B cell (primary cell): ENCODE data around the gene MPST. TPM values are rescaled to one million over a fixed set of nuclear protein-coding genes. Genes with fewer than 3 reads are reported as not detected.

Experiments used
- ATAC-seq: fragments of 200-7000 bp; cut with Tn5 transposase; one replicate; pipeline ENCODE4 v1.10.0; 2021; ENCODE audit warnings: low read depth, mild to moderate bottlenecking, moderate number of reproducible peaks, moderate library complexity
- CTCF ChIA-PET: fragments of 350-600 bp; sonication (Branson Sonifier 250); formaldehyde crosslinking; loops from one replicate; lab custom pipeline; 2021; ENCODE audit warnings: antibody characterized with exemption, inconsistent platforms; lab: Charles Lee
- POLR2A ChIA-PET: fragments of 350-600 bp; sonication (Branson Sonifier 250); formaldehyde crosslinking; loops from one replicate; lab custom pipeline; 2021; ENCODE audit warnings: antibody characterized with exemption; lab: Charles Lee
- DNase-seq: peaks from one replicate; pipeline ENCODE4 v3.0.0; 2013
- H2AFZ ChIP-seq: 2 replicates; pipeline ENCODE4 v1.6.1; 2012; ENCODE audit warnings: mild to moderate bottlenecking, low read depth, low read length; ENCODE audit not compliant: insufficient read depth, poor library complexity, severe bottlenecking
- H3K27ac ChIP-seq, 2 donors: 1 replicate in 1 of 2; 2 replicates in 1 of 2; pipeline ENCODE4 v1.5.1; 2012 to 2013; ENCODE audit warnings: low read length in 2 of 2, mild to moderate bottlenecking in 2 of 2, moderate library complexity in 1 of 2
- H3K27me3 ChIP-seq, 4 experiments: fragments of 200-600 bp in 1 of 4; sonication (generic) in 1 of 4; replicated peaks in 1 of 4; 1 replicate in 2 of 4; 2 replicates in 2 of 4; pipeline versions ENCODE4 v1.6.1 to v1.7.0; 2013 to 2016; ENCODE audit warnings: low read length in 3 of 4, mild to moderate bottlenecking in 2 of 4, mixed read lengths in 1 of 4, moderate library complexity in 1 of 4; ENCODE audit not compliant: insufficient read depth in 4 of 4, control insufficient read depth in 3 of 4; ENCODE audit errors: control extremely low read depth in 1 of 4
- H3K36me3 ChIP-seq, 2 experiments: replicated peaks in 1 of 2; 1 replicate in 1 of 2; 2 replicates in 1 of 2; pipeline versions ENCODE4 v1.6.1 to v1.7.1; 2013; ENCODE audit warnings: low read length in 1 of 2; ENCODE audit not compliant: insufficient read depth in 2 of 2, control insufficient read depth in 1 of 2; ENCODE audit errors: control extremely low read depth in 1 of 2, extremely low read depth in 1 of 2
- H3K4me1 ChIP-seq, 2 donors: fragments of 200-600 bp in 1 of 2; sonication (generic) in 1 of 2; 1 replicate in 1 of 2; 2 replicates in 1 of 2; pipeline versions ENCODE4 v1.5.1 to v1.6.1; 2013 to 2017; ENCODE audit warnings: low read length in 2 of 2; ENCODE audit not compliant: control insufficient read depth in 2 of 2, insufficient read depth in 2 of 2
- H3K4me2 ChIP-seq: replicated peaks from 2 replicates; pipeline ENCODE3; 2012; ENCODE audit warnings: mild to moderate bottlenecking, low read depth, low read length; ENCODE audit not compliant: poor library complexity, severe bottlenecking
- H3K4me3 ChIP-seq, 5 experiments: fragments of 200-600 bp in 1 of 5; sonication (generic) in 1 of 5; 1 replicate in 3 of 5; 2 replicates in 2 of 5; pipeline versions ENCODE4 v1.5.1 to v1.7.0; 2011 to 2016; ENCODE audit warnings: low read length in 4 of 5, mild to moderate bottlenecking in 4 of 5, low read depth in 2 of 5, control low read depth in 1 of 5, moderate library complexity in 1 of 5; ENCODE audit not compliant: insufficient read depth in 1 of 5; ENCODE audit errors: control extremely low read depth in 1 of 5, extremely low read depth in 1 of 5
- H3K79me2 ChIP-seq: fragments of 200-600 bp; sonication (generic); one replicate; pipeline ENCODE4 v1.6.0; 2016; ENCODE audit warnings: low read length; ENCODE audit not compliant: control insufficient read depth, insufficient read depth
- H3K9ac ChIP-seq: fragments of 200-600 bp; sonication (generic); 2 replicates; pipeline ENCODE4 v1.6.1; 2017; ENCODE audit warnings: mild to moderate bottlenecking, low read length, moderate library complexity
- H3K9me3 ChIP-seq, 3 donors: one replicate each; pipeline versions ENCODE4 v1.6.1 to v1.7.1; 2013; ENCODE audit warnings: low read length in 2 of 3; ENCODE audit not compliant: control insufficient read depth in 2 of 3, insufficient read depth in 1 of 3; ENCODE audit errors: control extremely low read depth in 1 of 3
- H4K20me1 ChIP-seq: 2 replicates; pipeline ENCODE4 v1.6.0; 2012; ENCODE audit warnings: mild to moderate bottlenecking, low read length; ENCODE audit not compliant: insufficient read depth, control insufficient read depth, poor library complexity, severe bottlenecking
- H3K27ac Mint-ChIP-seq: one replicate; pipeline ENCODE4 v1.8.0; 2021; ENCODE audit warnings: mixed read lengths
- H3K27me3 Mint-ChIP-seq: one replicate; pipeline ENCODE4 v1.8.0; 2021; ENCODE audit warnings: mixed read lengths
- H3K4me1 Mint-ChIP-seq: one replicate; pipeline ENCODE4 v1.8.0; 2021; ENCODE audit warnings: mixed read lengths
- H3K4me3 Mint-ChIP-seq: one replicate; pipeline ENCODE4 v1.8.0; 2021; ENCODE audit warnings: mixed read lengths
- H3K9me3 Mint-ChIP-seq: one replicate; pipeline ENCODE4 v1.8.0; 2022; ENCODE audit warnings: mixed read lengths; ENCODE audit not compliant: insufficient read depth
- CTCF ChIP-seq: fragments of 200-600 bp; IDR thresholded peaks from one replicate; pipeline ENCODE4 v1.8.0; 2022; ENCODE audit warnings: antibody characterized with exemption, mild to moderate bottlenecking
- EZH2 ChIP-seq: IDR thresholded peaks from 2 replicates; pipeline ENCODE4 v1.6.1; 2012; ENCODE audit warnings: borderline replicate concordance, low read depth, mild to moderate bottlenecking, moderate library complexity, low read length; ENCODE audit not compliant: insufficient read depth, poor library complexity, severe bottlenecking
- whole genome bisulfite sequencing: methylation state at CpG from one replicate; pipeline ENCODE4 v1.1.5; 2013; ENCODE audit warnings: missing lambda C conversion rate; ENCODE audit not compliant: insufficient coverage; 5-methylcytosine and 5-hydroxymethylcytosine counted together
- intact Hi-C: fragments of 100-400 bp; cut with micrococcal nuclease; formaldehyde crosslinking; loops from one replicate; pipeline ENCODE4 v1.10.0; 2022
- polyA plus RNA-seq: library from polyadenylated mRNA; depleted of rRNA; stranded (reverse); fragments of >200 nt; gene quantifications from 2 replicates; pipeline ENCODE4 v1.2.3, GENCODE V29; 2012
- total RNA-seq, 2 donors: library from RNA; stranded (reverse); fragments of 120-200 nt in 1 of 2; gene quantifications; 1 replicate in 1 of 2; 2 replicates in 1 of 2; pipeline versions ENCODE4 v1.2.3 to v1.2.4, GENCODE V29; 2013 to 2022

MPST gene
- total and polyA plus RNA-seq, 2 donors (not counting 1 experiment from before 2014, with no cell fraction given): 11.2 to 17.7 TPM

DNA sequence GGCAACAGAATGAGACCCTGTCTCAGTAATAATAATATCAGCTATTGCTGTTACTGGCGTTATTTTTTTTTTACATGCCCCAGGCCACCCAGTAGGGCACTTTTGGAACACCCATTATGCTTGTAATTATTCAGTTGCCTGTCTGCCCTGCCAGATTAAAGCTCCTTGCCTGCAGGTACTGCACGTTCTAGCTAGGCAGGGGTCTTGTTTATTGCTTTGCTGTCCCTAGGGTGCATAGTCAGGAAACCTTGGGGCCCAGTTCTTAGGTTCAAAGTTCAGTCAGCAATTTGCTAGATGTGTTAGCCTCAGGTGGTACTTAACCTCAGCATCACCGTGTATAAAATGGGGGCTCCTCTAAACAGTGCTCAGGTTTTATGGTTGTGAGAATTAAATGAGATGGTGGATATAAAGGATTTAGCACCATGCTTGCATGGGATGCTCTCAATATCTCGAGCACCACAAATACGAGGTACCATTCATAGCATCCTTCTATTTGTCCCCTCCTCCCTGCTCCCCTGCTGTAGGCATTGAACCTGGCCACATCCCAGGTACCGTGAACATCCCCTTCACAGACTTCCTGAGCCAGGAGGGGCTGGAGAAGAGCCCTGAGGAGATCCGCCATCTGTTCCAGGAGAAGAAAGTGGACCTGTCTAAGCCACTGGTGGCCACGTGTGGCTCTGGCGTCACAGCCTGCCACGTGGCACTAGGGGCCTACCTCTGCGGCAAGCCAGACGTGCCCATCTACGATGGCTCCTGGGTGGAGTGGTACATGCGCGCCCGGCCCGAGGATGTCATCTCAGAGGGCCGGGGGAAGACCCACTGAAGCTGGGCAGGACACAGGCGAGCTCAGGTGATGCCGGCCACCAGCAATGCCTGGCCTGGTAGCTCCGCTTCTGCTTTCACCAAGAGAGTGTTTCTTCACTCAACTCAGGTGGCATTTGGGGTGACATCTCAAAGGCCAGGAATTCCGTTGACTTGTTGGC lies 9.4 kb downstream of the MPST start:
- TF ChIP-seq EZH2: no peak
- no peak for TF ChIP-seq CTCF
- Histone ChIP-seq H3K79me2 (no peaks in the 10 kb centered on the region), H3K4me2 (no peak overlapping the region), H2AFZ (no peak overlapping the region), H3K27ac (no peak overlapping the region), H3K36me3 (no peaks in the 10 kb centered on the region), H4K20me1 (no peaks in the 10 kb centered on the region), H3K9ac (no peak overlapping the region), H3K9me3 (no peaks in the 10 kb centered on the region), H3K4me1 (no peaks in the 10 kb centered on the region), H3K27me3 (no peaks in the 10 kb centered on the region), H3K4me3 (no peak overlapping the region)
- H3K27ac Mint-ChIP-seq: no peak overlapping the region
- CTCF ChIA-PET: interaction anchor here (0.6 kb wide), 1 partner anchor 60 kb away, joined by 3 read pairs; no protein-coding TSS in a partner anchor
- no peaks in the 10 kb centered on the region for H3K27me3 Mint-ChIP-seq
- WGBS: 96% methylated on average over 20 of the region's 22 CpGs
- ATAC-seq: no peak
- no peaks in the 10 kb centered on the region for H3K9me3 Mint-ChIP-seq
- POLR2A ChIA-PET: no interaction called here
- no peak overlapping the region for H3K4me3 Mint-ChIP-seq
- intact Hi-C loops: no loop called here
- no peak for DNase-seq
- H3K4me1 Mint-ChIP-seq: no peaks in the 10 kb centered on the region
